Stimulated activated naive CD8-positive, alpha-beta T cell treated with anti-CD3 and anti-CD28 coated beads, Interleukin-15, Interleukin-2, amounts not matched to agents 100 ng/mL and 50 ng/mL, for 24 hours (primary cell): ENCODE data around the gene TMEM11.
"Not testable (repeated sequence)": the region's sequence is repeated elsewhere in the genome, so short reads cannot be mapped to it uniquely, and the experiment has no call there.

Experiments used
- H3K27ac Mint-ChIP-seq: one replicate; pipeline ENCODE4 v1.8.0; 2021; ENCODE audit warnings: mild to moderate bottlenecking, mixed read lengths
- H3K27me3 Mint-ChIP-seq: one replicate; pipeline ENCODE4 v1.8.0; 2021; ENCODE audit warnings: mixed read lengths
- H3K36me3 Mint-ChIP-seq: one replicate; pipeline ENCODE4 v1.8.0; 2021; ENCODE audit warnings: low read depth, mixed read lengths
- H3K4me1 Mint-ChIP-seq: one replicate; pipeline ENCODE4 v1.8.0; 2021; ENCODE audit warnings: low read depth, mixed read lengths
- H3K4me3 Mint-ChIP-seq: one replicate; pipeline ENCODE4 v1.8.0; 2021; ENCODE audit warnings: mild to moderate bottlenecking, mixed read lengths
- H3K9me3 Mint-ChIP-seq: one replicate; pipeline ENCODE4 v1.8.0; 2021; ENCODE audit warnings: mixed read lengths

The TMEM11 gene

DNA sequence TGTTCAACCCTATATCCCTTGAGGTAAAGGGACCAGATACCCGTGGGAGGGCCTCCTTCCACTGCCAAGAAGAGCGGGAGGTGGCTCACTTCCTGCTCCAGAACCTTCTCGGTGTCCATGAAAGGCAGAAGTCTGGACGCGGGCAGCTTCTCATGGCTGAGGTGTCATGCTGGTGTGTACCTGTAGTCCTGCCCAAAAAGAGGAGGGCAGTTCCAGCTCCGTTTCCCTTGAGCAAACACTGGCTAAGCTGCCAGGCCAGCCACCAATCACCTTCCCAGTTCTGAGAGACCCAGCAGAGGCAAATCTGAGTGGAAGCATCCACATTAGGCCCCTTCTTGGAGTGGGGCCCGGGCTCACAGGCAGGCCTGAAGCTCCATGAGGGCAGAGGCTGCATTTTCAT, 5.6 kb downstream of the TMEM11 start:
- H3K9me3 Mint-ChIP-seq: no peaks in the 10 kb centered on the region
- H3K27ac Mint-ChIP-seq: peak overlapping the region; percentile 70
- peaks cover 12% of the 10 kb centered on the region for H3K36me3 Mint-ChIP-seq
- H3K27me3 Mint-ChIP-seq: no peaks in the 10 kb centered on the region
- peaks cover 45% of the 10 kb centered on the region for H3K4me1 Mint-ChIP-seq
- H3K4me3 Mint-ChIP-seq: no peak overlapping the region

DNA sequence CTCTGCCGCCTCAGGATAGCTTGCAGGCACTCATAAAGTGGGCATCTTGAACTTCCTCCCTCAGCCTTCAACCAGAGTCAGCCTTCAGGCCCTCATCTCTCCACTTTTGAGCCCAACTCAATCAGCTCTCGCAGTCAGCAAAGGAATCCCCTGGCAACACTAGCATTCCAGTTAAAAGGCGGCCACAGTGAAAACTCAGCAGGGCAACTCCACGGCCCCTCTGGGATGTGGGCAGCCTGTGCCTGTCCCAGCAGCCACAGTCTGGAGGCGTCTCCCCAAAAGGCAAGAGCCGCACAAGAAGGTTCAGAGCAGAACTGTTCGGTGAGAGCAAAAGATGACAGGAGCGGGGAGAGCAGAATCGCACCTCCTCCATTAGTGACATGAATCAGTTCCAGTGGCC, 9.0 kb downstream of the TMEM11 start:
- Mint-ChIP-seq H3K9me3 (no peaks in the 10 kb centered on the region), H3K27me3 (no peaks in the 10 kb centered on the region), H3K36me3 (peaks cover 13% of the 10 kb centered on the region), H3K27ac (no peak overlapping the region), H3K4me1 (peaks cover 26% of the 10 kb centered on the region), H3K4me3 (no peak overlapping the region)

DNA sequence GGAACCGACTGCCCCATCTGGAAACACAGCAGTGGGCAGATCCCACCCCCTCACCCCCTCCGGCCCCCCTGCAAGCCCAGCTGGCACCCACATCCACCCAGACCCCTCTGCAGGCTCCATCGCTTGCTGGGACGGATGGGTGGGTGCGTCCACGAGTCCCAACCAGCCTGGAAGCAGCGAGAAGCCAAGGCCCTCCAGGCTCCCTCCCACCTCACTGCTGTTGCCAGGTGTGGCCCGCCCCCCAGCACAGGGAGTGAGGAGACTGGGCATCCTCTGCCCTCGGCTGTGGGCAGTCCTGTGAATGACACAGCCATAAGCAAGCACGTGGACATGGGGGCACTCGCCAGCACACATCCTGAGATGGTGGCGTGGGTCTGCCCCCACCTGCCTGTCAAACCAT, 11.4 kb downstream of the TMEM11 start:
- peaks cover 26% of the 10 kb centered on the region for H3K4me1 Mint-ChIP-seq

GRCh38 chr17:21201874-21202273, 12.1 kb downstream of the TMEM11 start:
- Mint-ChIP-seq H3K27ac (no peak overlapping the region), H3K4me1 (peaks cover 26% of the 10 kb centered on the region), H3K36me3 (peaks cover 24% of the 10 kb centered on the region), H3K9me3 (no peaks in the 10 kb centered on the region), H3K4me3 (no peak overlapping the region), H3K27me3 (no peaks in the 10 kb centered on the region)

More for the DNA sequence above, 11.4 kb downstream of the TMEM11 start:
- Mint-ChIP-seq H3K36me3 (peaks cover 18% of the 10 kb centered on the region), H3K27me3 (no peaks in the 10 kb centered on the region), H3K9me3 (no peaks in the 10 kb centered on the region), H3K27ac (no peak overlapping the region), H3K4me3 (no peak overlapping the region)

GRCh38 chr17:21201298-21201595, 12.7 kb downstream of the TMEM11 start:
- no peaks in the 10 kb centered on the region for H3K27me3 Mint-ChIP-seq
- peaks cover 26% of the 10 kb centered on the region for H3K4me1 Mint-ChIP-seq
- H3K27ac Mint-ChIP-seq: no peak overlapping the region
- no peaks in the 10 kb centered on the region for H3K9me3 Mint-ChIP-seq
- no peak overlapping the region for H3K4me3 Mint-ChIP-seq
- H3K36me3 Mint-ChIP-seq: peaks cover 30% of the 10 kb centered on the region

GRCh38 chr17:21200590-21201297, 13.2 kb downstream of the TMEM11 start:
- H3K27me3 Mint-ChIP-seq: no peaks in the 10 kb centered on the region
- H3K4me1 Mint-ChIP-seq: peaks cover 24% of the 10 kb centered on the region
- H3K9me3 Mint-ChIP-seq: no peaks in the 10 kb centered on the region
- H3K36me3 Mint-ChIP-seq: peaks cover 34% of the 10 kb centered on the region
- H3K27ac Mint-ChIP-seq: no peak overlapping the region
- H3K4me3 Mint-ChIP-seq: no peak overlapping the region

GRCh38 chr17:21199856-21200255, 14.1 kb downstream of the TMEM11 start:
- Mint-ChIP-seq H3K36me3 (peaks cover 35% of the 10 kb centered on the region), H3K9me3 (no peaks in the 10 kb centered on the region), H3K27me3 (no peaks in the 10 kb centered on the region), H3K27ac (no peak overlapping the region), H3K4me3 (no peak overlapping the region), H3K4me1 (peaks cover 16% of the 10 kb centered on the region)

DNA sequence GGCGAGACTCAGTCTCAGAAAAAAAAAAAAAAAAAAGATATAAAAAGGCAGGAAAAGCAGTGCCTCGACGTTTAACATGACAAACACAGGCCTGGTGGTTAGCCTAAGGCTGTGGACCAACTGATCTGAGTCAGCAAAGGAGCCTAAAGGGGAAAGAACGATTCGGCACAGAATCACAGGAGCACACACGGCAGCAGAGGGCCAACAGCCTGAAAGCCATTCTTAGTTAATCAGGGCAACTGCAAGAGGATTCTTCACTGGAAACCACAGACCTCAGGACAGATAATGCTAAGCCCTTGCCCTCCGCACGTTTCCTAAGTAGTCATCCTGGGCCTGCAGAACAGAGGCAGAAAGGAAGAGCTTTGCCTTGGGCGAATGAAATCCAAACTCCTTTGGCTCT, 14.7 kb downstream of the TMEM11 start:
- Mint-ChIP-seq H3K27me3 (no peaks in the 10 kb centered on the region), H3K9me3 (no peaks in the 10 kb centered on the region), H3K4me1 (peaks cover 14% of the 10 kb centered on the region), H3K4me3 (no peak overlapping the region), H3K27ac (no peak overlapping the region), H3K36me3 (peaks cover 40% of the 10 kb centered on the region)

DNA sequence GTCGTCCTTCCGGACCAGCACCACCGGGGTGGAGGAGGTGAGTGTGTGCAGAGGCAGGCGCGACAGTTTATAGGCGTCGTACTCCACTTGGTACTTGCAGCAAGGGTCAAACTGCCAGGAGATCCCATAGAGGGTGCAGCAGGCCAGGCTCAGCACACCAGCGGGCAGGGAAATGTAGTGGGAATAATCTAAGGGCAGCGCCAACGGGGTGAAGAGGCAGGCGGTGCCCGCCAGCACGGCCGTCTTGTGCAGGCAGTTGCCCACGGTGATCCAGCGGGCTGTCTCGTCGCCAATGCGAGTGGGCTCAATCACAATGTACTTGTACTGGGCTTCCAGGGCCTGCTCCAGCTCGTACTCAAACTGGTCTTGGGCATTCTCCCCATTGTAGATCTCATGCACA, 15.6 kb downstream of the TMEM11 start:
- no peaks in the 10 kb centered on the region for H3K9me3 Mint-ChIP-seq

DNA sequence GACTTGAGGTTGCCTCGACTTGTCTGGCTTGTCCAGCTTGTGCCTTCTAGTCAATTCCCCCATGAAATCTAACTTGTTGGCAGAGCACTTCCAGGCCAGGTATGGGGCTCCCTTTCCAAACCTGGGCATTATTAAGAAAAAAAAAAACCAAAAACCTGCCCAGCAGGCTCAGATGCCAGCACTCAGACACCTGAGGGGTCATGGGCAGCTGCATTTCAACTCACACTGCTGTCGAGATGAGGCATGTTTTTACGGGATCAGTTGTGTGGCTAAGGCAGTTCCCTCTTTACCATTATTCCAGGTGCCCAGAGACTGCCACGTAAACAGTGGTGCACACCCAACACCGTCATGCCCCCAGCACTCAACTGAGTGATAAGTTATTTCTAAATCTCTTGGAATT, 17.8 kb downstream of the TMEM11 start:
- Mint-ChIP-seq H3K9me3 (no peaks in the 10 kb centered on the region), H3K4me3 (no peak overlapping the region), H3K27me3 (no peaks in the 10 kb centered on the region), H3K27ac (no peak overlapping the region), H3K36me3 (peaks cover 45% of the 10 kb centered on the region), H3K4me1 (peaks cover 11% of the 10 kb centered on the region)

More for the DNA sequence above, 15.6 kb downstream of the TMEM11 start:
- Mint-ChIP-seq H3K4me3 (no peak overlapping the region), H3K27me3 (no peaks in the 10 kb centered on the region), H3K27ac (no peak overlapping the region), H3K36me3 (peaks cover 44% of the 10 kb centered on the region), H3K4me1 (peaks cover 14% of the 10 kb centered on the region)

- Mint-ChIP-seq H3K9me3 (no peaks in the 10 kb centered on the region), H3K4me1 (no peaks in the 10 kb centered on the region), H3K4me3 (no peak overlapping the region), H3K27me3 (no peaks in the 10 kb centered on the region), H3K27ac (no peak overlapping the region), H3K36me3 (peaks cover 47% of the 10 kb centered on the region)
Observed at GRCh38 chr17:21194703-21195102, 19.3 kb downstream of the TMEM11 start.

GRCh38 chr17:21194226-21194625, 19.7 kb downstream of the TMEM11 start:
- Mint-ChIP-seq H3K9me3 (no peaks in the 10 kb centered on the region), H3K36me3 (peaks cover 47% of the 10 kb centered on the region), H3K27ac (no peak overlapping the region), H3K4me1 (no peaks in the 10 kb centered on the region), H3K4me3 (no peak overlapping the region), H3K27me3 (no peaks in the 10 kb centered on the region)

GRCh38 chr17:21193031-21193430, 20.9 kb downstream of the TMEM11 start:
- Mint-ChIP-seq H3K36me3 (peaks cover 39% of the 10 kb centered on the region), H3K27ac (peak overlapping the region; percentile 58), H3K4me3 (no peak overlapping the region), H3K27me3 (no peaks in the 10 kb centered on the region), H3K4me1 (no peaks in the 10 kb centered on the region), H3K9me3 (no peaks in the 10 kb centered on the region)

- not testable (repeated sequence) for H3K4me3 Mint-ChIP-seq, H3K4me1 Mint-ChIP-seq, H3K27ac Mint-ChIP-seq, H3K27me3 Mint-ChIP-seq, H3K9me3 Mint-ChIP-seq
- peaks cover 35% of the 10 kb centered on the region for H3K36me3 Mint-ChIP-seq
Observed at GRCh38 chr17:21192414-21192813, 21.5 kb downstream of the TMEM11 start.

DNA sequence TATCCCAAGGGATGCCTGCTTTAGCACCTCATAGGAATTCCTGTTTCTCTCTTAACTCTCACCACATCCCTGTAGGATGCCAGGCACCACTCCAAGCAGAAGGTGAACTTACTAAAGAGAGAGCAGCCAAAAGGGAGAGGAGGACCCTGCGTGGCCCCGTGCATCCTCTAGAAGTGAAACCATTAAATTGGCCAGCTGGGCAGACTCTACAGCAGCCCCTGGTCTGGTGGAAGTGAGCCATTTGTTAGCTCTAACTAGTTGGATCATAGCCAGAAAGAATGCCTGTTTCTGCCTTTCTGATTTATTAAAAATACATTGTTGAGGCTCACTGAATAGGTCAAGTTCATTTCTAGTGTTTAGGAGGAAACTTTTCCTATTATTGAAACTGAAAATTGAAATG, 22.3 kb downstream of the TMEM11 start:
- Mint-ChIP-seq H3K4me1 (no peaks in the 10 kb centered on the region), H3K27me3 (no peaks in the 10 kb centered on the region), H3K36me3 (peaks cover 29% of the 10 kb centered on the region), H3K4me3 (no peak overlapping the region), H3K9me3 (no peaks in the 10 kb centered on the region), H3K27ac (no peak overlapping the region)

DNA sequence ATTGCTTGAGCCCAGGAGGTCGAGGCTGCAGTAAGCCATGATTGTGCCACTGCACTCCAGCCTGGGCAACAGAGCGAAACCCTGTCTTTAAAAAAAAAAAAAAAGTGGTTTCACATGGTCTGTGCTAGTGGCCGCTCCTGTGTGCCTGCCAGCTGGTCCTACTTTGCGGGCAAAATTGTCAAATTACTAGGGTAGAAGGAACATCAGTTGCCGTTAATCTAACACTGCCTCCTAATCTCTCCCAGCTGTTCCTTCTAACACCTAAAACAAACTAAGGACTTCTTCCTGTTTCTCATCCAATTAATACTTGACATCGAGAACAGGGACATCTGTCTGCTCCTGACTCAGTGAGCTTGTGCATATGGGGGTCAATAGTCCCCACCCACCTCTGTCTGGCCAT, 23.9 kb downstream of the TMEM11 start:
- H3K27ac Mint-ChIP-seq: no peak overlapping the region
- H3K36me3 Mint-ChIP-seq: peaks cover 29% of the 10 kb centered on the region
- H3K4me3 Mint-ChIP-seq: no peak overlapping the region
- H3K27me3 Mint-ChIP-seq: no peaks in the 10 kb centered on the region
- H3K9me3 Mint-ChIP-seq: no peaks in the 10 kb centered on the region
- H3K4me1 Mint-ChIP-seq: no peaks in the 10 kb centered on the region
